ENCODE measurements around the gene CEP72. TPM values are rescaled to one million over a fixed set of nuclear protein-coding genes. Genes with fewer than 3 reads are reported as not detected.

Gene CEP72
- total RNA-seq, 4 donors from 2014 or later, result 0.83 to 1.8 (median 1.5) TPM

DNA sequence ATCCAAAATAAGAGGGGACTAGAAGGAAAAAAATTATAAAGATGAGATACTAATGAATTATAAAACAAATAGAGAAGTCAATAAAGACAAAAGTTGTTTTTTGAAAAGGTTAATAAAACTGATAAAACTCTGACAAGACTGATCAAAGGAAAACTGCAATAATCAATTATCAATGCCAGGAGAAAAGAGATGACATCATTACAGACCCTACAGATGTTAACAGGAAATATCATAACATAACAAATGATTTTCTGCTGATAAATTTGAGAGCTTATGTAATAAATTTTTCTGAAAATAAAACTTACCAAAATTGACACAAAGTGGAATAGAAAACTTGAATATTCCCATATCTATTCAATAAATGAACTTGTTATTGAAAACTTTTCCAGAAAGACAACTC, 34.3 kb upstream of the CEP72 start:
- Histone ChIP-seq H3K36me3 (no peaks in the 10 kb centered on the region), H3K4me1 (no peaks in the 10 kb centered on the region), H3K9me3 (peaks cover 0 to 31% (median 20%) of the 10 kb centered on the region in 4 donors), H3K27ac (replicated peaks in 1 of 4) (no peak overlapping the region), H3K4me3 (no peak overlapping the region), H3K27me3 (peaks cover 0 to 78% (median under 1%) of the 10 kb centered on the region in 4 donors)
- TF ChIP-seq, protein P1, sequence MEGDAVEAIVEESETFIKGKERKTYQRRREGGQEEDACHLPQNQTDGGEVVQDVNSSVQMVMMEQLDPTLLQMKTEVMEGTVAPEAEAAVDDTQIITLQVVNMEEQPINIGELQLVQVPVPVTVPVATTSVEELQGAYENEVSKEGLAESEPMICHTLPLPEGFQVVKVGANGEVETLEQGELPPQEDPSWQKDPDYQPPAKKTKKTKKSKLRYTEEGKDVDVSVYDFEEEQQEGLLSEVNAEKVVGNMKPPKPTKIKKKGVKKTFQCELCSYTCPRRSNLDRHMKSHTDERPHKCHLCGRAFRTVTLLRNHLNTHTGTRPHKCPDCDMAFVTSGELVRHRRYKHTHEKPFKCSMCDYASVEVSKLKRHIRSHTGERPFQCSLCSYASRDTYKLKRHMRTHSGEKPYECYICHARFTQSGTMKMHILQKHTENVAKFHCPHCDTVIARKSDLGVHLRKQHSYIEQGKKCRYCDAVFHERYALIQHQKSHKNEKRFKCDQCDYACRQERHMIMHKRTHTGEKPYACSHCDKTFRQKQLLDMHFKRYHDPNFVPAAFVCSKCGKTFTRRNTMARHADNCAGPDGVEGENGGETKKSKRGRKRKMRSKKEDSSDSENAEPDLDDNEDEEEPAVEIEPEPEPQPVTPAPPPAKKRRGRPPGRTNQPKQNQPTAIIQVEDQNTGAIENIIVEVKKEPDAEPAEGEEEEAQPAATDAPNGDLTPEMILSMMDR (IDR thresholded peaks at IDR 0.05), result no peak
- TF ChIP-seq EP300 (IDR thresholded peaks at IDR 0.05) (no peak), POLR2AphosphoS5 (IDR thresholded peaks at IDR 0.05) (no peak), POLR2A (IDR thresholded peaks at IDR 0.05; ENCODE audit: low read depth) (no peak)
- DNase-seq (ENCODE audit: extremely low spot score), result no peak
- intact Hi-C loops (cut with DNase I), result no loop called here

DNA sequence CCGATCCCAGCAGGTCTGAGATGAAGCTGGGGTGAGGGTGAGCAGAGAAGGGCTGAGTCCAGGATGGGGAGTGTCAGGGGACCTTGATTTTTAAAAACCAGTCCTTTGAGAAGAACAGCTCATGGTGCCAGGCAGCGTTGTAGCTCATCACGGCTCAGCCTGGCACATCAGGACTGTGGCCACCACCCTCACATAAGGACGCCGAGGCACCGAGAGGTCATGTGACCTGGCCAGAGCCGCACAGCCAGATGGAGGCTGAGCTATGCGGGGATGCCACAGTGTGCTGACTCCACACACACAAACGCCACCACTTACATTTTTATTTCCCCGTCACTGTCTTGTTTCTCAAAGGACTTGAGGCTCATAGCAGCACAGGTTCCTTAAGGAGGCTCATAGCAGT, 32.9 kb upstream of the CEP72 start:
- Histone ChIP-seq H3K4me3 (no peak overlapping the region), H3K27me3 (peaks cover 0 to 85% (median 2%) of the 10 kb centered on the region in 4 donors), H3K9me3 (peaks cover 0 to 31% (median 20%) of the 10 kb centered on the region in 4 donors), H3K4me1 (no peaks in the 10 kb centered on the region), H3K27ac (replicated peaks in 1 of 4) (no peak overlapping the region), H3K36me3 (no peaks in the 10 kb centered on the region)
- no peak for TF ChIP-seq EP300 (IDR thresholded peaks at IDR 0.05)
- TF ChIP-seq, protein P1 (IDR thresholded peaks at IDR 0.05), result no peak
- no peak for TF ChIP-seq POLR2AphosphoS5 (IDR thresholded peaks at IDR 0.05)
- no peak for TF ChIP-seq POLR2A (IDR thresholded peaks at IDR 0.05; ENCODE audit: low read depth)
- 74% methylated on average over 10 of the region's 10 CpGs for WGBS
- no peak for DNase-seq (ENCODE audit: extremely low spot score)
- intact Hi-C loops (cut with DNase I), result no loop called here

DNA sequence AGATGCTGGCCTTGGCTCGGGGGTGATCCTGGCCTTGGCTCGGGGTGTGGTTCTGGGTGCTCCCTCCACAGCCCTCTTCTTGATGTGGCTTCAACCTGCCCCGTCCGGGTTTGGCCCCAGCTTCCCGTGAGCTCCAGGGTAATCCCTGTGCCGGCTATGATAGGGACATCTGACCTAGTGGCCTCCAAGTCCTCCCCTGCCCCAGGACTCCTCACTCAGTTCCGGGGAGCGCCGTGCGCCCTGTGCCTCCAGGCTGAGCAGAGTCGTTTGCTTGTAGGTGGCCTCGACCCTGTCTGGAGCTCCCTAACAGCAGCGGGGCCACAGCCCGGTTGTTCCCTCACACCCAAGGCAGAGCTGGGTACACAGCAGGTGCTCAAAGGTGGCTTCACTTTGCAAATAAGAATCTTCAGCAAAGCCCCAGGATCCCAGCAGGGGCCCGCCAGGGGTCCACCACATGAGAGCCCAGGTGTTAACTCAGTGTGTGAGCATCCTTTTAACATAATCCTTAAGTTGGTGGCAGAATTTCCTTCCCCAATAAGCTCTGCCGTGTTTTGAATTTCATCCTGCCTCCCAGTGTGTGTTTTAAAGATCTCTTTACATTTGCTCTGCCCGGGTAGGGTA, 32.3 kb upstream of the CEP72 start:
- no peak for DNase-seq (ENCODE audit: extremely low spot score)
- Histone ChIP-seq H3K36me3 (no peaks in the 10 kb centered on the region), H3K27me3 (peaks cover 0 to 83% (median 2%) of the 10 kb centered on the region in 4 donors), H3K4me3 (no peak overlapping the region), H3K4me1 (no peaks in the 10 kb centered on the region), H3K9me3 (peaks cover 0 to 31% (median 20%) of the 10 kb centered on the region in 4 donors), H3K27ac (replicated peaks in 1 of 4) (no peak overlapping the region)
- 54% methylated on average over 7 of the region's 17 CpGs for WGBS
- intact Hi-C loops (cut with DNase I), result no loop called here
- TF ChIP-seq POLR2AphosphoS5 (IDR thresholded peaks at IDR 0.05) (no peak), POLR2A (IDR thresholded peaks at IDR 0.05; ENCODE audit: low read depth) (no peak)

DNA sequence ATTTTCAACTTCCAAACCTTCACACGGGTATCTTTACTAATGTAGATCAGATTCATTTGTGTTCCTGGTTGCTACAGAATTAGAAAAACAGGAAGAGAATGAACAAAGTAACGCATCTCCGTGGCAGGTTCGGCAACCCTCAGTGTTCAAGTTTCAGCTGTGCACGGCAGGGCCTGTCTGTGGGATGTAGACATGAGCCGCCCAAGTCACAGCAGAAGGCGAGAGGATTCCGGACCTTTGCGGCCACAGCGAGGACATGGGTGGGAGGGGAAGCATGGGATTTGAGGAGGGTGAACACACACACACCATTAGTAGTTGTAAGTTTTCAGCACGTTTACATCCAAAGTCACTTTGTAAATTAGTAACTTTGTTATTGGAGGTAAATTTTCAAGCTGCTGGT, 31.7 kb upstream of the CEP72 start:
- intact Hi-C loops (cut with DNase I), result no loop called here
- TF ChIP-seq POLR2A (IDR thresholded peaks at IDR 0.05; ENCODE audit: low read depth), result no peak
- no peak for TF ChIP-seq EP300 (IDR thresholded peaks at IDR 0.05)
- TF ChIP-seq POLR2AphosphoS5 (IDR thresholded peaks at IDR 0.05), result no peak
- TF ChIP-seq, protein P1 (IDR thresholded peaks at IDR 0.05), result no peak
- no peak overlapping the region for H3K27ac ChIP-seq (replicated peaks in 1 of 4)
- H3K36me3 ChIP-seq, result no peaks in the 10 kb centered on the region
- whole genome bisulfite sequencing, result 55% methylated on average over 11 of the region's 11 CpGs
- H3K9me3 ChIP-seq, result peaks cover 0 to 30% (median 17%) of the 10 kb centered on the region in 4 donors
- DNase-seq (ENCODE audit: extremely low spot score), result no peak
- no peaks in the 10 kb centered on the region for H3K4me1 ChIP-seq
- H3K4me3 ChIP-seq, result no peak overlapping the region
- H3K27me3 ChIP-seq, result peaks cover 0 to 83% (median 2%) of the 10 kb centered on the region in 4 donors

DNA sequence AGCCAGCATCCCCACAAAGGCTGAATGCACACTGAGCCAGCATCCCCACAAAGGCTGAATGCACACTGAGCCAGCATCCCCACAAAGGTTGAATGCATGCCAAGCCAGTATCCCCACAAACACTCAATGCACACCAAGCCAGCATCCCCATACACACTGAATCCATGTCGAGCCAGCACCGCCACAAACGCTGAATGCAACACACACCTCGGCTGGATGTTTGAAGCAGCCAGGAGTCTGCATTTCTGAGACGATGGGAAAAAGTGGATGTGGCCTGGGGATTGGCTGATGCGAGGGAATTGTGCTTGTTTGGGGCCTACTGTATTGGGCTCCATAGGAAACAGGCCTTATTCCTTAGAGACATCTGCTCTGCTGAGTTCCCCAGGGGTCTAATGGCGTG, 30.9 kb upstream of the CEP72 start:
- 82% methylated on average over 7 of the region's 7 CpGs for WGBS
- TF ChIP-seq POLR2A (IDR thresholded peaks at IDR 0.05; ENCODE audit: low read depth) (no peak), EP300 (IDR thresholded peaks at IDR 0.05) (no peak), POLR2AphosphoS5 (IDR thresholded peaks at IDR 0.05) (no peak)
- TF ChIP-seq, protein P1 (IDR thresholded peaks at IDR 0.05), result no peak
- H3K4me1 ChIP-seq, result no peaks in the 10 kb centered on the region
- intact Hi-C loops (cut with DNase I), result no loop called here
- H3K4me3 ChIP-seq, result no peak overlapping the region
- H3K36me3 ChIP-seq, result no peaks in the 10 kb centered on the region
- DNase-seq (ENCODE audit: extremely low spot score), result no peak
- H3K9me3 ChIP-seq, result peaks cover 0 to 21% (median 8%) of the 10 kb centered on the region in 4 donors
- no peak overlapping the region for H3K27ac ChIP-seq (replicated peaks in 1 of 4)
- peaks cover 0 to 77% (median 2%) of the 10 kb centered on the region in 4 donors for H3K27me3 ChIP-seq

Data from esophagus muscularis mucosa (tissue), 4 donors.